ENCODE measurements around the gene BMP10. TPM values are rescaled to one million over a fixed set of nuclear protein-coding genes. Genes with fewer than 3 reads are reported as not detected.
A peak's percentile ranks its signal among the peaks of the same experiment; 100 is the strongest.

Gene BMP10
- polyA plus RNA-seq, 1 of the 3 experiments (the other 2 are of a cell fraction) = not detected

DNA sequence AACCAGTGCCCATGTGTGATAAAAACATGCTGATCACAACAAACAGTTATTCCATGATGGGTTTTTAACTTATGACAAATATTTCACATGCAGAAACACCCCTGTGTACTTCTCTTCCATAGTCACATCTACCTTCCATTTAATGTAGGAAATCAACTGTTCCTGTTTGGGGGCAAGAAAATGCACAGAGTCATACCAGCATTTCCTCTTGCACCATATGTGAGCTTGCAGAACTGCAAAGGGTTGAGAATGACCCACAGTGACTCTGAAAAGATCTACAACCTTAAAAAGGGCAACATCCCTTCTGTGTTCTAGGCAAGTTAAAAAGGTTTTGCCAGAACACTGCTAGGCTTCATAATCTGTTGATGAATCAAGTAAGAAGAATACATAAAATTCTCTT, 9.9 kb downstream of the BMP10 start:
- H4K20me1 ChIP-seq (ENCODE audit: insufficient read depth) = no peaks in the 10 kb centered on the region
- DNase-seq = no peak
- no peaks in the 10 kb centered on the region for H3K79me2 ChIP-seq (ENCODE audit: insufficient read depth)
- ChIA-PET CTCF (interaction anchor here (1.0 to 1.2 kb wide), 4 partner anchors 13 to 64 kb away, joined by 3 to 4 read pairs (median 3); no protein-coding TSS in a partner anchor), POLR2A (no interaction called here)
- no peaks in the 10 kb centered on the region for H3K9me2 ChIP-seq
- no peaks in the 10 kb centered on the region for H3K36me3 ChIP-seq (replicated peaks in 1 of 2; ENCODE audit: control insufficient read depth in 1 of 2, insufficient read depth in 2 of 2, low read length in 1 of 2)
- H3K9me3 ChIP-seq = no peaks in the 10 kb centered on the region
- no peak for TF ChIP-seq RXRA (IDR thresholded peaks at IDR 0.05; ENCODE audit: borderline replicate concordance, low read depth)
- no peak overlapping the region for H3K4me2 ChIP-seq
- H3K27me3 ChIP-seq (ENCODE audit: insufficient read depth) = peaks cover 16% of the 10 kb centered on the region; the same call in 1 of the 2 replicates
- no peaks in the 10 kb centered on the region for H3F3A ChIP-seq (replicated peaks; ENCODE audit: insufficient read depth)
- no peak overlapping the region for H3K27ac ChIP-seq (ENCODE audit: low read depth in 2 of 2, low read length in 1 of 2)
- H2AFZ ChIP-seq (ENCODE audit: low read depth) = no peak overlapping the region
- H3K9ac ChIP-seq = no peak overlapping the region
- peaks cover 0 to 5% of the 10 kb centered on the region in 2 experiments; a peak in 1 of 4 replicates for H3K4me1 ChIP-seq (ENCODE audit: control insufficient read depth in 1 of 2, insufficient read depth in 2 of 2, low read depth in 1 of 2, low read length in 1 of 2)
- H3K4me3 ChIP-seq (ENCODE audit: low read depth in 2 of 2, low read length in 1 of 2) = no peak overlapping the region

DNA sequence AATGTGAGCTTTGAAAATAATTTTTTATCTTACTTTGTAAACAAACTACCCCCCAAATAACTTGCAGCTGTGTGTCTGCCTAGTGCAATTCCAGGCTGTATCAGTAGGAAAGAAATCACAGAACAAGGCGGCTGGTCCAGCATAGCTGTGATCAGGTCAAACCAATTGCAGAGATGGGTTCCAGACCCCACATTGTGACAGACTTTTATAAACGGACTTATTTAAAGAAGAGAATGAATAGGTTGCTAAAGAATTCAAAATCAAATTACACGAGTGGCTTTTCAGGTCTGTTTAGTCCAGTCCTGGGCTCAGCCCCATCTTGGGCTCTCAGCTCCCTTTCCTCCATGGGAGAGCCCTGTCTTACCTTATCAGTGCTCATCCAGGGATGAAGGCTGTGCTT, 11.1 kb downstream of the BMP10 start:
- POLR2A ChIA-PET = no interaction called here
- no peaks in the 10 kb centered on the region for H3F3A ChIP-seq (replicated peaks; ENCODE audit: insufficient read depth)
- no peak overlapping the region for H3K4me3 ChIP-seq (ENCODE audit: low read depth in 2 of 2, low read length in 1 of 2)
- no peaks in the 10 kb centered on the region for H3K79me2 ChIP-seq (ENCODE audit: insufficient read depth)
- no peak overlapping the region for H3K27ac ChIP-seq (ENCODE audit: low read depth in 2 of 2, low read length in 1 of 2)
- CTCF ChIA-PET = interaction anchor here (1.1 to 1.7 kb wide), 4 partner anchors 12 to 108 kb away, joined by 3 to 5 read pairs (median 4); partner anchors contain the start of gene BMP10
- H3K4me1 ChIP-seq (ENCODE audit: control insufficient read depth in 1 of 2, insufficient read depth in 2 of 2, low read depth in 1 of 2, low read length in 1 of 2) = peaks cover 0 to 5% of the 10 kb centered on the region in 2 experiments; a peak in 1 of 4 replicates
- WGBS (ENCODE audit: low lambda C conversion rate) = 24% methylated on average over 3 of the region's 3 CpGs
- TF ChIP-seq EP300 (IDR thresholded peaks at IDR 0.05; ENCODE audit: borderline replicate concordance in 1 of 2, low read depth in 1 of 2, low read length in 1 of 2) (peak in 1 of 2 experiments; percentile 8; a peak in 1 of 4 replicates), FOXJ3 (CRISPR knock-in tag; IDR thresholded peaks at IDR 0.05) (no peak), GATA2 (CRISPR knock-in tag; IDR thresholded peaks at IDR 0.05) (0 out of 2 replicates have a peak, but pooled peaks have one; percentile 6), SIN3A (IDR thresholded peaks at IDR 0.05; ENCODE audit: borderline replicate concordance, low read depth, low read length) (no peak), TEAD4 (IDR thresholded peaks at IDR 0.05; ENCODE audit: borderline replicate concordance, insufficient read depth) (no peak), GABPA (IDR thresholded peaks at IDR 0.05; ENCODE audit: low read depth) (no peak)
- H3K36me3 ChIP-seq (replicated peaks in 1 of 2; ENCODE audit: control insufficient read depth in 1 of 2, insufficient read depth in 2 of 2, low read length in 1 of 2) = no peaks in the 10 kb centered on the region
- H3K9me2 ChIP-seq = no peaks in the 10 kb centered on the region
- DNase-seq = peak; percentile 21
- H4K20me1 ChIP-seq (ENCODE audit: insufficient read depth) = no peaks in the 10 kb centered on the region
- H3K9ac ChIP-seq = no peak overlapping the region
- no peak overlapping the region for H3K4me2 ChIP-seq
- H3K27me3 ChIP-seq (ENCODE audit: insufficient read depth) = peaks cover 16% of the 10 kb centered on the region; the same call in 1 of the 2 replicates
- H3K9me3 ChIP-seq = no peaks in the 10 kb centered on the region
- H2AFZ ChIP-seq (ENCODE audit: low read depth) = no peak overlapping the region

DNA sequence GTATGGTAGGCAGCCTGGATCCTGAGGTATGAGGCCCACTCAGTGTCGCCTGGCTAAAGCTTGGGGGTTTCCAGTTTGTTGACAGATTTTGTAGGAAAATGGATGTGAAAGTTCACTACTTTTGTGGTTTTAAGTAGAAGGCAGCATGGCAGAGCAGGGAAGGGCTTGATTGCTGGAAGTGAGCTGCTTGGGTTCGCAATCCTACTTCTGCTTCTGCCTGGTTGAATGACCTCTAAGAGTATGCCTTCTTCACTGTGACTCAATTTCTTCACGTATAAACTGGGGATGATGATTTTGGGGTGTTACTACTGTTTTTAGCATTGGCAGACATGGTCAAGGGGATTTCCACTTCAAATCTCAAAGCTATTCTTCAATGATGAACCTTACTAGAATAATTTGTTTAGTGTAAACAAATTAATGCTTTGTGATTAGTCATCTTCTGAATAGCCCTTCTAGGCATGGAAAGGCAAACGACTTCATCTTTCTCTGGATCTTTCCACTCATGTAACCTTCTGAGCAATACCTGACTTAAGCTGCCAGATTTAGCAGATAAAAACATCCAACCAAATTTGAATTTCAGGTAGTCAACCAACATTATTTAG, 13.2 kb downstream of the BMP10 start:
- H3K79me2 ChIP-seq (ENCODE audit: insufficient read depth) = no peaks in the 10 kb centered on the region
- no peaks in the 10 kb centered on the region for H3K9me2 ChIP-seq
- POLR2A ChIA-PET = no interaction called here
- WGBS (ENCODE audit: low lambda C conversion rate) = 42% methylated on average over 4 of the region's 4 CpGs
- H3K4me1 ChIP-seq (ENCODE audit: control insufficient read depth in 1 of 2, insufficient read depth in 2 of 2, low read depth in 1 of 2, low read length in 1 of 2) = peaks cover 0 to 5% of the 10 kb centered on the region in 2 experiments; a peak in 1 of 4 replicates
- H3K4me2 ChIP-seq = no peak overlapping the region
- no peak overlapping the region for H3K9ac ChIP-seq
- H4K20me1 ChIP-seq (ENCODE audit: insufficient read depth) = no peaks in the 10 kb centered on the region
- H3F3A ChIP-seq (replicated peaks; ENCODE audit: insufficient read depth) = no peaks in the 10 kb centered on the region
- H3K27ac ChIP-seq (ENCODE audit: low read depth in 2 of 2, low read length in 1 of 2) = no peak overlapping the region
- H3K36me3 ChIP-seq (replicated peaks in 1 of 2; ENCODE audit: control insufficient read depth in 1 of 2, insufficient read depth in 2 of 2, low read length in 1 of 2) = no peaks in the 10 kb centered on the region
- no peaks in the 10 kb centered on the region for H3K9me3 ChIP-seq
- CTCF ChIA-PET = interaction anchor here (0.9 to 2.1 kb wide), 3 partner anchors 9 to 52 kb away, joined by 3 to 7 read pairs (median 5); no protein-coding TSS in a partner anchor
- H3K4me3 ChIP-seq (ENCODE audit: low read depth in 2 of 2, low read length in 1 of 2) = no peak overlapping the region
- peaks cover 5% of the 10 kb centered on the region; the same call in 1 of the 2 replicates for H3K27me3 ChIP-seq (ENCODE audit: insufficient read depth)
- TF ChIP-seq EZH2phosphoT487 (IDR thresholded peaks at IDR 0.05; ENCODE audit: borderline replicate concordance, low read depth) (no peak), TCF12 (IDR thresholded peaks at IDR 0.05) (no peak), MXI1 (IDR thresholded peaks at IDR 0.05; ENCODE audit: low read depth, low read length) (no peak)
- TF ChIP-seq, protein P1, sequence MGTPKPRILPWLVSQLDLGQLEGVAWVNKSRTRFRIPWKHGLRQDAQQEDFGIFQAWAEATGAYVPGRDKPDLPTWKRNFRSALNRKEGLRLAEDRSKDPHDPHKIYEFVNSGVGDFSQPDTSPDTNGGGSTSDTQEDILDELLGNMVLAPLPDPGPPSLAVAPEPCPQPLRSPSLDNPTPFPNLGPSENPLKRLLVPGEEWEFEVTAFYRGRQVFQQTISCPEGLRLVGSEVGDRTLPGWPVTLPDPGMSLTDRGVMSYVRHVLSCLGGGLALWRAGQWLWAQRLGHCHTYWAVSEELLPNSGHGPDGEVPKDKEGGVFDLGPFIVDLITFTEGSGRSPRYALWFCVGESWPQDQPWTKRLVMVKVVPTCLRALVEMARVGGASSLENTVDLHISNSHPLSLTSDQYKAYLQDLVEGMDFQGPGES (IDR thresholded peaks at IDR 0.05; ENCODE audit: low read depth, low read length) = no peak
- TF ChIP-seq, protein P2, sequence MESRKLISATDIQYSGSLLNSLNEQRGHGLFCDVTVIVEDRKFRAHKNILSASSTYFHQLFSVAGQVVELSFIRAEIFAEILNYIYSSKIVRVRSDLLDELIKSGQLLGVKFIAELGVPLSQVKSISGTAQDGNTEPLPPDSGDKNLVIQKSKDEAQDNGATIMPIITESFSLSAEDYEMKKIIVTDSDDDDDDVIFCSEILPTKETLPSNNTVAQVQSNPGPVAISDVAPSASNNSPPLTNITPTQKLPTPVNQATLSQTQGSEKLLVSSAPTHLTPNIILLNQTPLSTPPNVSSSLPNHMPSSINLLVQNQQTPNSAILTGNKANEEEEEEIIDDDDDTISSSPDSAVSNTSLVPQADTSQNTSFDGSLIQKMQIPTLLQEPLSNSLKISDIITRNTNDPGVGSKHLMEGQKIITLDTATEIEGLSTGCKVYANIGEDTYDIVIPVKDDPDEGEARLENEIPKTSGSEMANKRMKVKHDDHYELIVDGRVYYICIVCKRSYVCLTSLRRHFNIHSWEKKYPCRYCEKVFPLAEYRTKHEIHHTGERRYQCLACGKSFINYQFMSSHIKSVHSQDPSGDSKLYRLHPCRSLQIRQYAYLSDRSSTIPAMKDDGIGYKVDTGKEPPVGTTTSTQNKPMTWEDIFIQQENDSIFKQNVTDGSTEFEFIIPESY (IDR thresholded peaks at IDR 0.05; ENCODE audit: borderline replicate concordance, low read depth) = no peak
- no peak for DNase-seq
- H2AFZ ChIP-seq (ENCODE audit: low read depth) = no peak overlapping the region

Data from SK-N-SH (cell line).